Mammary epithelial cell (primary cell): ENCODE data around the gene KCNG2.

Experiments used
- CTCF ChIP-seq, 2 donors: IDR thresholded peaks in 1 of 2; conservative IDR thresholded peaks in 1 of 2; 2 replicates each; pipeline ENCODE4 v1.5.1; 2011 to 2012; ENCODE audit warnings: inconsistent platforms in 2 of 2, low read length in 2 of 2, mild to moderate bottlenecking in 2 of 2, control low read depth in 1 of 2, low read depth in 1 of 2; ENCODE audit not compliant: insufficient read depth in 1 of 2; ENCODE audit errors: extremely low read depth in 1 of 2
- EZH2 ChIP-seq: IDR thresholded peaks from 2 replicates; pipeline ENCODE4 v1.6.1; 2012; ENCODE audit warnings: low read length, inconsistent platforms, borderline replicate concordance

- TF ChIP-seq CTCF (conservative IDR thresholded peaks at IDR 0.05 in 1 of 2, IDR thresholded peaks at IDR 0.05 in 1 of 2; ENCODE audit: extremely low read depth in 1 of 2, insufficient read depth in 1 of 2, low read depth in 1 of 2, low read length in 2 of 2): no peak
- TF ChIP-seq EZH2: no peak
Measured at GRCh38 chr18:79932907-79933306, 135.2 kb downstream of the KCNG2 start.
